T-helper 2 cell treated with Interferon-gamma antibody and Interleukin-4, amounts not matched to agents 100 ng/mL and 5 ng/mL, for 36 hours (primary cell): ENCODE results near the gene ATP13A4. TPM values are rescaled to one million over a fixed set of nuclear protein-coding genes. Genes with fewer than 3 reads are reported as not detected.

ENCODE experiments used
- intact Hi-C: fragments of 100-400 bp; cut with micrococcal nuclease; formaldehyde crosslinking; loops from one replicate; pipeline ENCODE4 v1.15.1; 2023
- total RNA-seq: library from RNA; stranded (reverse); gene quantifications from 2 replicates; pipeline ENCODE4 v1.2.3, GENCODE V29; 2022

The ATP13A4 gene
- total RNA-seq = 1.6 and 2.7 TPM in 2 replicates

DNA sequence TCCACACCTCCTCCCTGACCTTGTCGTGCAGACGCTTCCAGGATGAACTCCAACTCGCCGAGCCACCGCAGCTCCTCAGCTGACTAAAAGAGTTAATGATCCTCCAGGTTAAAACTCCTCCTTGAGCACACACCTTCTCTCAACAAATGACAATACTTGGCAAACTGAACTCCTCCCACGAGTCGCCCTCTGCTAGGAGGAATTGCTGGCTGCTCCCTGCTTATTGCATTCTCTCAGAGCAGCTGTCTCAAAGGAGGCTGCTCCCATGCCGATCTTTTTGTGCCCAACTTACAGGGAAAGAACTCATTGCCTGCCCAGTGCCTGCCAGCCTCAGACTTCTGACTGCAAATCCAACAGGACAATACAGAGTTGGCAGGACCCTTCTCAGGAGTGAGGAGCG is at the start of gene ATP13A4:
Gene ATP13A4 (minus strand): TSS at position 85 of the 400 bp plus-strand sequence. CDS start 96 bp downstream, outside the sequence.
- intact Hi-C loops = no loop called here

DNA sequence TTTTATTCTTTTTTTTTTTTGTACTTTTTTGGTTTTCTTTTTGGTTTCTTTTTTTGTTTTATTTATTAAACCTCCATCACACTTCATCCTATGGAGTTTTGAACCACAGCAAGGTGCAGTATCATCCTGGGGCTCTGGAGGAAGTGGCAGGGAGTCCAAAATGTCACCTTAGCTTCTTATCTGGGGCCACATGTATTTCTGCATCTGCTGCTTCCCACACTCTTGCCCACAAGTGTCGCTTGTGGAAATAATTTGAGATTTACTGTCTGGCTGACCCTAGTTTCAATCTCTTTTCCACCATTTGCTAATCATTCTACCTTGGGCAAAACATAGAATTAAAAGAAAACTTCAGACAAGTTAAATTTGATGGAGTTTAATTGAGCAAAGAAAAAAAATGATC is 44.7 kb upstream of the ATP13A4 start:
- intact Hi-C loops = loop anchor here (10.0 kb wide), 1 partner anchor 705 kb away; no protein-coding TSS in a partner anchor

DNA sequence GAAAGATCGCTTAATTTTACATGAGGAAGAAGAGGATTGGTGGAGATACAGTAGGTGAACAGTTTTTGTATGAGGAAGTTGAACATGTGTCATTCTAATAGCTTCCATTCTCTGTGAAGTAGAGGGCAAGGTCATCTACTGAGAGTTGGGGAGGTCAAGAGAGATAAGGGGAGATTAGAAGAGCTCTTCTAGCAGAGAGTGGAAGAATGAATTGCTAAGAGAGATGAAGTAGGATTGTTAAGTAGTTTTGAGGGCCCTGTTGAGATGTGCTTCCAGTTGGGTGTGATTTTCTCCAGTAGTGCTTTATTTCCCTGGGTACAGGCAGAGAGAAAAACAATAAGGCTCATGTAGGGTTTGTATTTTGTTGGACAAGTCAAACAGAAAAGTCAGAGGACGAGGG is 43.5 kb upstream of the ATP13A4 start:
- intact Hi-C loops = loop anchor here (10.0 kb wide), 1 partner anchor 703 kb away; no protein-coding TSS in a partner anchor

- intact Hi-C loops = loop anchor here (10.0 kb wide), 1 partner anchor 701 kb away; no protein-coding TSS in a partner anchor
Measured at GRCh38 chr3:193595939-193596487, 41.3 kb upstream of the ATP13A4 start.

- intact Hi-C loops = loop anchor here (5.0 to 10.0 kb wide), 3 partner anchors 542 to 712 kb away; partner anchors contain the start of gene HES1
Measured at GRCh38 chr3:193594946-193595689, 40.4 kb upstream of the ATP13A4 start.

- intact Hi-C loops = loop anchor here (1.0 to 10.0 kb wide), 5 partner anchors 12 to 991 kb away; partner anchors contain the start of gene HES1
Measured at GRCh38 chr3:193593668-193594030, 39.0 kb upstream of the ATP13A4 start.

- intact Hi-C loops = loop anchor here (1.0 to 10.0 kb wide), 5 partner anchors 12 to 992 kb away; partner anchors contain the start of gene HES1
Measured at GRCh38 chr3:193592841-193593667, 38.4 kb upstream of the ATP13A4 start, which contains the start of gene OPA1. Gene OPA1 (plus strand): TSS chr3:193593208. CDS start chr3:193593378, 170 bp downstream.

DNA sequence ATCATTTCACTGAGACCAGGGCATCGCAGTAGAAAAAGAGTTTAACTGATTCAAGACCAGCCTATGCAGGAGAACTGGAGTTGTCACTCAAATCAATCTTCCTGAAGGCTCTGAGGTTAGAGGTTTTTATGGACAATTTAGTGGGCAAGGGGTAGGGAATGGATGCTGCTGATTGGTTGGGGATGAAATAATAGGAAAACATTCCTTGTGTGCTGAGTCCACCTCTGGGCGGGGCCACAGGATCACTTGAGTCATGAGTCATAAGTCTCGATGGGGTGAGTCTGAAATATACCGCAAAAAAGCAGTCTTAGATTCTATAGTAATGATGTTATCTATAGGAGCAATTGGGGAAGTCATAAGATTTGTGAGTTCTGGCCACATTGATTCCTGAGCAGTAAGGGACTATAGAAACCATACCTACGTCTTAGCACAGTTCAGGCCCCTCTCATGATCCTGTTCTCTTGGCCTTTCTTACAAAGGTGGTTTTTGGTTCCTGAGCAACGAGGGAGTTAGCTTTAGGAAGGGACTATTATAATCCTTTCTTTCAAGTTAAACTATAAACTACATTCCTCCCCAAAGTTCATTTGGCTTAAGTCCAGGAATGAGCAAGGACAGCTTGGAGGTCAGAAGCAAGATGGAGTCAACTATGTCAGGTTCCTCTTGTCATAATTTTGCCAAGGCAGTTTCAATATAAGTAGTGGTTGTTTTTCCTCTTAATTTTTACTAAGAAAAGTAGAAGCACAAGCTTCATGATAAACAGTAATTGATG is 35.6 kb upstream of the ATP13A4 start:
- intact Hi-C loops = loop anchor here (5.0 to 10.0 kb wide), 3 partner anchors 547 to 717 kb away; partner anchors contain the start of gene HES1

DNA sequence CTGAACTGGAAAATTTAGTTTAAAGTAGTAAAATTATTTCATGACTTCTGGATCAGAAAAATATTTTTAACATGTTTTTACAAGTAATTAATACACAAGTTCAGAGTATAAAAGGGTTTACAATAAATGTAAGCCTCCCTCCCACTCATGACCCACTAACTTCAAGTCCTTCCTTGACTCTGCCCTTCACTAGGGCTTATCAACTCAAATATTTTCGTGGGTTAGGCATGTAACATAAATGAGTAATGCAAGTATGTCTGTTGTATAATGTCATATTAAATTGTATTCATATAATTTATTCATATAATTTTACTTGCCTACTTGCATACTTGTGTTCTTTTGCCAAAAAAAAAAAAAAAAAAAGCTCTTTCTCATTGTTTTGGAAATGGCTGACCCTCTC is 34.9 kb upstream of the ATP13A4 start:
- intact Hi-C loops = loop anchor here (5.0 to 10.0 kb wide), 3 partner anchors 548 to 718 kb away; partner anchors contain the start of gene HES1

DNA sequence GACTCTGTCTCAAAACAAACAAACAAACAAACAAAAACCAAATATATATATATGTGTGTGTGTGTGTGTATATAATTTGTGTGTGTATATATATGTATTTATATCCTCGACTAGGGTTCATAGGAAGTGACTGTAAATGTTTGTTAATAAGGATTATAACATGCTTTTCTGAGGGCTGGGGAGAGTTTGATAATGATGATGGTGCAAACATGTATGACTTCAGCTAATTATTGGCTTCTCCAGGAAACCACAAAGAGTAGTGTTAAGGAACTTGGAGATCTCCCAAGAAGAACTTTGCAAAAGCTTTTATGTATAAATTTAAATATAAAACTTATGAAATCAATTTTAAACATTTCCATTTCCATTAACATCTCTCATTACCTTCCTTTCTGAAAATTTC is 34.4 kb upstream of the ATP13A4 start:
- intact Hi-C loops = no loop called here

GRCh38 chr3:193586526-193586925 is 31.8 kb upstream of the ATP13A4 start:
- intact Hi-C loops = no loop called here

GRCh38 chr3:193585530-193585929 is 30.8 kb upstream of the ATP13A4 start:
- intact Hi-C loops = no loop called here

DNA sequence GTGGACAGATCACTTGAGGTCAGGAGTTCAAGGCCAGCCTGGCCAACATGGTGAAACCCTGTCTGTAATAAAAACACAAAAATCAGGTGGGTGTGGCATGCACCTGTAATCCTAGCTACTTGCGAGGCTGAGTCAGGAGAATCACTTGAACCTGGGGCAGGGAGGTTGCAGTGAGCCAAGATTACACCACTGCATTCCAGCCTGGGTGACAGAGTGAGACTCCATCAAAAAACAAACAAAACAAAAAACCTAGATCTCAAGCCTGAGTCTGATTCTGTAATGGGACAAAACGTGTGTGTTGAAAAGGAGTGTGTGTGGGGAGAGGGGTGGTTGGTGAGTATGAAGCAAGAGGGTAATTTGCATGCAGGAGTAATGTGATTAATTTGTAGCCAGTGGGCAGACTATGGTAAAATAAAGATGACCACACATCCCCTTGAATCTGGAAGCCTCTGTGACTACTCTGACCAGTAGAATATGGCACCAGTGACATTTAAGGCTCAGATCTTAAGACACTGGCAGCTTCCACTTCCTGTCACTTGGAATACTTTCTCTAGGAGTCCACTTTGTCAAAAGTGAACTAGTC is 19.9 kb upstream of the ATP13A4 start:
- intact Hi-C loops = loop anchor here (5.0 kb wide), 2 partner anchors 532 to 1107 kb away; no protein-coding TSS in a partner anchor

- intact Hi-C loops = loop anchor here (2.0 to 5.0 kb wide), 3 partner anchors 531 to 1106 kb away; no protein-coding TSS in a partner anchor
Measured at GRCh38 chr3:193573403-193574191, 18.9 kb upstream of the ATP13A4 start.

DNA sequence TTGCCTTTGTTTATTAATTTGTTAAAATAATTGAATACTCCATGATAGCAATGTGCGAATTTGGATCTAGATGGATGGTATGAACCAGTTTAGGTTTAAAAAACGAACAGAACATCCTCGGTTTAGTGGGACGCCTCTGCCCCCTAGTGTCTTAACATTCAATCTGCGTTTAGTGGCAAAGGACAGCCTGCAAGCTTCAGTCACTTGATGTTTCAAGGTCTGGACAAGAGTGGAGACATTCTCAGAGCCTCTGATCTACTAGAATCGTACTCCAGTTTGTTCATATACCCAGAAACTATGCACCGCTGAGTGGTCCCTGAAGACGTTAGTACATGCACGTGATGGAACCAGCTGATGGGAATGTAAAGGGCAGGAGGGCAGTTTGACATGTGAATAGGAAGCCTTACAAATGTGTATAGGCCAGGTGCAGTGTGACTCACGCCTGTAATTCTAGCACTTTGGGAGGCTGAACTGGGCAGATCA is 17.8 kb upstream of the ATP13A4 start:
- intact Hi-C loops = loop anchor here (1.0 to 5.0 kb wide), 5 partner anchors 111 to 1105 kb away; no protein-coding TSS in a partner anchor

GRCh38 chr3:193569119-193569518 is 14.4 kb upstream of the ATP13A4 start:
- intact Hi-C loops = no loop called here

DNA sequence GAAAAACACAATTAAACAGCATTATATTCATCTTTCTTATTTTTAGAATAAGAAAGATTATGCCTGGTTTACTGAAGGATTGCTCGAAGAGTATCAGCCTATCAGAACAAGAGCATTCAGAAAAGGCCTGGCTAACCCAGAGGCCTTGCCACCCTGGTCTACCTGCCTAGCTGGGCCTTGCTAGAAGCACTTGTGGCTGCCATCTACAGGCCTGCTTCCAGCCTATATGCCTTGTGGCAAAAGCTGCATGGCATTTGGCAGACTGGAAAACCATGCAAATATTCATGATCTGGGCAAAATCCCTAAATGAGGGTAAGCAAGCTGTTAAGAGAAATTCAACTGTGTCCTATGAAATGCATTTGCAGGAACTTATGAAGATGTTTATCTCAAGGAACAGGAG is 9.3 kb upstream of the ATP13A4 start:
- intact Hi-C loops = no loop called here

GRCh38 chr3:193563426-193563825 is 8.7 kb upstream of the ATP13A4 start:
- intact Hi-C loops = no loop called here

GRCh38 chr3:193560870-193561269 is 6.2 kb upstream of the ATP13A4 start:
- intact Hi-C loops = no loop called here
